NOMO-1 (cell line): Measurements from ENCODE around the gene UTF1.

Experiments used
- DNase-seq, 2 experiments: peaks; one replicate each; lab custom pipeline; 2025; ENCODE audit not compliant: unreplicated experiment in 2 of 2; lab: John Stamatoyannopoulos, UW

UTF1 gene

GRCh38 chr10:133243593-133243992, 13.6 kb downstream of the UTF1 start:
- DNase-seq: no peak

- DNase-seq: no peak
Measured at GRCh38 chr10:133245439-133246235, 15.6 kb downstream of the UTF1 start.

- no peak for DNase-seq
Measured at GRCh38 chr10:133246236-133246626, 16.2 kb downstream of the UTF1 start.

GRCh38 chr10:133247681-133248333, 17.8 kb downstream of the UTF1 start:
- DNase-seq: no peak

- no peak for DNase-seq
Measured at GRCh38 chr10:133248334-133248715, 18.3 kb downstream of the UTF1 start.

- DNase-seq: no peak
Measured at GRCh38 chr10:133249094-133249780, 19.2 kb downstream of the UTF1 start.

GRCh38 chr10:133249975-133250754, 20.1 kb downstream of the UTF1 start:
- DNase-seq: no peak

- DNase-seq: no peak
Measured at GRCh38 chr10:133251388-133252222, 21.6 kb downstream of the UTF1 start.

- DNase-seq: no peak
Measured at GRCh38 chr10:133252223-133252552, 22.2 kb downstream of the UTF1 start.

- peak in 1 of 2 experiments; percentile 71 for DNase-seq
Measured at GRCh38 chr10:133253361-133253955, 23.4 kb downstream of the UTF1 start.

- DNase-seq: no peak
Measured at GRCh38 chr10:133254421-133255120, 24.6 kb downstream of the UTF1 start.

- DNase-seq: no peak
Measured at GRCh38 chr10:133255323-133255722, 25.3 kb downstream of the UTF1 start.

- DNase-seq: peak in 1 of 2 experiments; percentile 42
Measured at GRCh38 chr10:133257489-133258065, 27.6 kb downstream of the UTF1 start.

GRCh38 chr10:133258066-133258817, 28.2 kb downstream of the UTF1 start:
- no peak for DNase-seq

GRCh38 chr10:133258818-133259601, 29.0 kb downstream of the UTF1 start:
- DNase-seq: peak; percentile 91 to 93

GRCh38 chr10:133259602-133259989, 29.6 kb downstream of the UTF1 start:
- no peak for DNase-seq
